HepG2 (cell line): ENCODE results near the gene HENMT1. TPM values are rescaled to one million over a fixed set of nuclear protein-coding genes. Genes with fewer than 3 reads are reported as not detected.

Experiments used
- ATAC-seq: fragments of 200-7000 bp; cut with Tn5 transposase; 3 replicates; pipeline ENCODE4 v1.9.1; 2020; ENCODE audit warnings: mild to moderate bottlenecking, moderate library complexity
- BruUV-seq: library from RNA; stranded (reverse); fragments of 400-500 nt; replicated peaks from 2 replicates; lab custom pipeline; 2021; lab: Mats Ljungman, UMichigan
- CTCF ChIA-PET: fragments of 300-600 bp; formaldehyde crosslinking; extraction: SDS; loops from one replicate; lab custom pipeline; 2021; ENCODE audit warnings: low total read pairs, inconsistent platforms, low intra/inter-chr PET ratio; lab: Yijun Ruan, JAX
- POLR2A ChIA-PET: fragments of 350-600 bp; sonication (Branson Sonifier 250); formaldehyde crosslinking; loops from one replicate; lab custom pipeline; 2020; ENCODE audit warnings: antibody characterized with exemption, inconsistent platforms; lab: Yijun Ruan, JAX
- DNase-seq: peaks from one replicate; pipeline ENCODE4 v3.0.0-alpha.2; 2015; ENCODE audit warnings: low spot score
- FAIRE-seq: peaks from 3 replicates; lab custom pipeline; 2011; peaks lifted over from hg19 to GRCh38; lab: Jason Lieb, UNC
- H2AFZ ChIP-seq: one replicate; pipeline ENCODE4 v1.6.1; 2011; ENCODE audit warnings: low read length, inconsistent platforms
- H3K27ac ChIP-seq: fragments of 300-600 bp; 3 replicates; pipeline ENCODE4 v1.8.0; 2011; ENCODE audit warnings: mixed run types, mild to moderate bottlenecking, mixed read lengths, low read length, inconsistent platforms; ENCODE audit not compliant: insufficient read depth; ENCODE audit errors: extremely low read length
- H3K27me3 ChIP-seq, 2 experiments: fragments of 200-600 bp in 1 of 2; 2 replicates in 1 of 2; 3 replicates in 1 of 2; pipeline versions ENCODE4 v1.6.0 to v1.8.0; 2011; ENCODE audit warnings: low read length in 2 of 2, mild to moderate bottlenecking in 2 of 2, moderate library complexity in 2 of 2, inconsistent platforms in 1 of 2; ENCODE audit not compliant: insufficient read depth in 2 of 2, control insufficient read depth in 1 of 2
- H3K36me3 ChIP-seq, 2 experiments: fragments of 200-600 bp in 1 of 2; replicated peaks in 1 of 2; 2 replicates in 1 of 2; 3 replicates in 1 of 2; pipeline versions ENCODE4 v1.5.1 to v1.8.0; 2011; ENCODE audit warnings: low read length in 2 of 2, inconsistent platforms in 1 of 2; ENCODE audit not compliant: insufficient read depth in 2 of 2, control insufficient read depth in 1 of 2
- H3K4me1 ChIP-seq: 2 replicates; pipeline ENCODE4 v1.5.1; 2012; ENCODE audit warnings: low read length, inconsistent platforms; ENCODE audit not compliant: insufficient read depth
- H3K4me2 ChIP-seq: 2 replicates; pipeline ENCODE4 v1.6.0; 2011; ENCODE audit warnings: low read depth, low read length, inconsistent platforms
- H3K4me3 ChIP-seq, 3 experiments: fragments of 200-600 bp in 1 of 3; sonication (generic), shearing (Covaris generic) in 1 of 3; replicated peaks in 1 of 3; 2 replicates each; pipeline ENCODE4 v1.5.1; 2011 to 2016; ENCODE audit warnings: low read length in 3 of 3, inconsistent platforms in 2 of 3, low read depth in 2 of 3, mild to moderate bottlenecking in 2 of 3, control low read depth in 1 of 3, mixed read lengths in 1 of 3; ENCODE audit not compliant: insufficient read depth in 1 of 3
- H3K79me2 ChIP-seq: one replicate; pipeline ENCODE4 v1.6.1; 2011; ENCODE audit warnings: low read length, inconsistent platforms; ENCODE audit not compliant: insufficient read depth
- H3K9ac ChIP-seq: 2 replicates; pipeline ENCODE4 v1.6.0; 2011; ENCODE audit warnings: mild to moderate bottlenecking, low read depth, low read length, inconsistent platforms; ENCODE audit not compliant: insufficient read depth
- H3K9me3 ChIP-seq: 2 replicates; pipeline ENCODE4 v1.5.1; 2012; ENCODE audit warnings: mild to moderate bottlenecking, low read length
- H4K20me1 ChIP-seq: 2 replicates; pipeline ENCODE4 v1.6.0; 2011; ENCODE audit warnings: inconsistent platforms, mild to moderate bottlenecking, low read length, moderate library complexity; ENCODE audit not compliant: insufficient read depth
- ISX ChIP-seq: sonication (generic); formaldehyde crosslinking; conservative IDR thresholded peaks from 2 replicates; pipeline ENCODE4 v1.5.0; 2020; ENCODE audit warnings: missing genetic modification reagents
- TBX2 ChIP-seq: sonication (generic); formaldehyde crosslinking; IDR thresholded peaks from 2 replicates; pipeline ENCODE4 v1.5.0; 2020; ENCODE audit warnings: missing genetic modification reagents, mild to moderate bottlenecking, borderline replicate concordance
- ZBTB20 ChIP-seq: sonication (generic); formaldehyde crosslinking; IDR thresholded peaks from 2 replicates; pipeline ENCODE4 v1.8.1; 2023; ENCODE audit warnings: missing genetic modification reagents, low read depth, mild to moderate bottlenecking, borderline replicate concordance
- ZNF329 ChIP-seq: sonication (generic); formaldehyde crosslinking; IDR thresholded peaks from 2 replicates; pipeline ENCODE4 v1.9.0; 2021; ENCODE audit warnings: low read depth, mild to moderate bottlenecking, missing genetic modification reagents
- ZNF879 ChIP-seq: sonication (generic); formaldehyde crosslinking; IDR thresholded peaks from 2 replicates; pipeline ENCODE4 v1.8.1; 2023; ENCODE audit warnings: missing genetic modification reagents
- WGBS: methylation state at CpG from one replicate; pipeline ENCODE4 v1.1.6; 2017; ENCODE audit warnings: low lambda C conversion rate; 5-methylcytosine and 5-hydroxymethylcytosine counted together
- in situ Hi-C: cut with HindIII; loops from 2 replicates; pipeline ENCODE4 v1.10.0; 2017; ENCODE audit warnings: low pct_unique_long_range_greater_than_20kb; ENCODE audit not compliant: extremely low pct_ligation_motif_present
- intact Hi-C: fragments of 100-400 bp; cut with micrococcal nuclease; formaldehyde crosslinking; loops from one replicate; pipeline ENCODE4 v1.10.0; 2022; ENCODE audit not compliant: unreplicated experiment
- polyA plus RNA-seq, 8 experiments: library from polyadenylated mRNA; depleted of rRNA in 3 of 8; stranded (reverse) in 7 of 8; unstranded in 1 of 8; fragments of >200 nt; fragmentation: Illumina TruSeq in 4 of 8; extraction: Trizol in 4 of 8; gene quantifications; 2 replicates each; pipeline versions ENCODE4 v1.2.1 to v1.2.3, GENCODE V29; 2011 to 2016; ENCODE audit warnings: low read depth in 4 of 8, missing spikeins in 1 of 8, mixed read lengths in 1 of 8; ENCODE audit not compliant: insufficient read depth in 1 of 8
- total RNA-seq, 5 experiments: library from RNA; depleted of rRNA; stranded (reverse); fragments of >200 nt; fragmentation: Illumina TruSeq; extraction: Trizol; gene quantifications; 2 replicates each; pipeline ENCODE4 v1.2.3, GENCODE V29; 2016; ENCODE audit warnings: low read depth in 1 of 5
- TF ChIP-seq, protein P1 (sequence below): IDR thresholded peaks from 2 replicates; pipeline ENCODE4 v1.6.1; 2016; ENCODE audit warnings: low read depth, control low read depth
- TF ChIP-seq, protein P2 (sequence below): IDR thresholded peaks from 2 replicates; pipeline ENCODE4 v1.4.0; 2020; ENCODE audit warnings: mild to moderate bottlenecking, missing genetic modification reagents
- TF ChIP-seq, protein P3 (sequence below): sonication (generic); formaldehyde crosslinking; IDR thresholded peaks from 2 replicates; pipeline ENCODE4 v1.5.0; 2020; ENCODE audit warnings: missing genetic modification reagents

HENMT1 gene
- total and polyA plus RNA-seq, 2 of the 13 experiments (the other 11 are each of a cell fraction or from before 2014, with no cell fraction given): not detected

DNA sequence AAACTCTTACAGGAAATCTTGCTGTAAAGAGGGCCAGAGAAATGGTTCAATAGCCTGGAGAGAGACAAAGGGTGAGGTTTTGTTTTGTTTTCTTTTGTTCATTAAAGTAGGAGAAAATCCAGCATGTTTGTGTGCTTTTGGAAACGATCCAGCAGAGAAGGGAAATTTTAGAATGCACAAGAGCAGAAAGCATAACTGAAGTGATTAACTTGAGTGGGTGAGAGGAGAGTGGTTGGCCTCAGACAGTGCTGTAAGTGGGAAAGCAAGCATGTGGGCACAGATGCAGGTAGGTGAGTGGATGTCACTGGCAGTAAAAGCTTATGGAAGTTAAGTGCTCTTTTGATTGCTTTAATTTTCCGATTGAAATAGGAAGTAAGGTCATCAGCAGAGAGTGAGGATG is 50.8 kb downstream of the HENMT1 start:
- DNase-seq: no peak
- Histone ChIP-seq H3K9ac (no peak overlapping the region), H3K36me3 (no peaks in the 10 kb centered on the region), H3K27me3 (no peaks in the 10 kb centered on the region), H3K79me2 (no peaks in the 10 kb centered on the region), H3K4me2 (no peak overlapping the region), H3K9me3 (no peaks in the 10 kb centered on the region), H4K20me1 (no peaks in the 10 kb centered on the region), H3K4me1 (no peaks in the 10 kb centered on the region), H2AFZ (no peak overlapping the region), H3K27ac (no peak overlapping the region), H3K4me3 (no peak overlapping the region)
- FAIRE-seq: no peak
- 34% methylated on average over 2 of the region's 2 CpGs for WGBS
- POLR2A ChIA-PET: no interaction called here
- in situ Hi-C loops: no loop called here
- TF ChIP-seq, protein P1, sequence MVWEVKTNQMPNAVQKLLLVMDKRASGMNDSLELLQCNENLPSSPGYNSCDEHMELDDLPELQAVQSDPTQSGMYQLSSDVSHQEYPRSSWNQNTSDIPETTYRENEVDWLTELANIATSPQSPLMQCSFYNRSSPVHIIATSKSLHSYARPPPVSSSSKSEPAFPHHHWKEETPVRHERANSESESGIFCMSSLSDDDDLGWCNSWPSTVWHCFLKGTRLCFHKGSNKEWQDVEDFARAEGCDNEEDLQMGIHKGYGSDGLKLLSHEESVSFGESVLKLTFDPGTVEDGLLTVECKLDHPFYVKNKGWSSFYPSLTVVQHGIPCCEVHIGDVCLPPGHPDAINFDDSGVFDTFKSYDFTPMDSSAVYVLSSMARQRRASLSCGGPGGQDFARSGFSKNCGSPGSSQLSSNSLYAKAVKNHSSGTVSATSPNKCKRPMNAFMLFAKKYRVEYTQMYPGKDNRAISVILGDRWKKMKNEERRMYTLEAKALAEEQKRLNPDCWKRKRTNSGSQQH (CRISPR knock-in tag): no peak
- TF ChIP-seq ISX (CRISPR knock-in tag): no peak
- no peak for TF ChIP-seq ZNF329
- TF ChIP-seq, protein P2, sequence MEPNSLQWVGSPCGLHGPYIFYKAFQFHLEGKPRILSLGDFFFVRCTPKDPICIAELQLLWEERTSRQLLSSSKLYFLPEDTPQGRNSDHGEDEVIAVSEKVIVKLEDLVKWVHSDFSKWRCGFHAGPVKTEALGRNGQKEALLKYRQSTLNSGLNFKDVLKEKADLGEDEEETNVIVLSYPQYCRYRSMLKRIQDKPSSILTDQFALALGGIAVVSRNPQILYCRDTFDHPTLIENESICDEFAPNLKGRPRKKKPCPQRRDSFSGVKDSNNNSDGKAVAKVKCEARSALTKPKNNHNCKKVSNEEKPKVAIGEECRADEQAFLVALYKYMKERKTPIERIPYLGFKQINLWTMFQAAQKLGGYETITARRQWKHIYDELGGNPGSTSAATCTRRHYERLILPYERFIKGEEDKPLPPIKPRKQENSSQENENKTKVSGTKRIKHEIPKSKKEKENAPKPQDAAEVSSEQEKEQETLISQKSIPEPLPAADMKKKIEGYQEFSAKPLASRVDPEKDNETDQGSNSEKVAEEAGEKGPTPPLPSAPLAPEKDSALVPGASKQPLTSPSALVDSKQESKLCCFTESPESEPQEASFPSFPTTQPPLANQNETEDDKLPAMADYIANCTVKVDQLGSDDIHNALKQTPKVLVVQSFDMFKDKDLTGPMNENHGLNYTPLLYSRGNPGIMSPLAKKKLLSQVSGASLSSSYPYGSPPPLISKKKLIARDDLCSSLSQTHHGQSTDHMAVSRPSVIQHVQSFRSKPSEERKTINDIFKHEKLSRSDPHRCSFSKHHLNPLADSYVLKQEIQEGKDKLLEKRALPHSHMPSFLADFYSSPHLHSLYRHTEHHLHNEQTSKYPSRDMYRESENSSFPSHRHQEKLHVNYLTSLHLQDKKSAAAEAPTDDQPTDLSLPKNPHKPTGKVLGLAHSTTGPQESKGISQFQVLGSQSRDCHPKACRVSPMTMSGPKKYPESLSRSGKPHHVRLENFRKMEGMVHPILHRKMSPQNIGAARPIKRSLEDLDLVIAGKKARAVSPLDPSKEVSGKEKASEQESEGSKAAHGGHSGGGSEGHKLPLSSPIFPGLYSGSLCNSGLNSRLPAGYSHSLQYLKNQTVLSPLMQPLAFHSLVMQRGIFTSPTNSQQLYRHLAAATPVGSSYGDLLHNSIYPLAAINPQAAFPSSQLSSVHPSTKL (CRISPR knock-in tag): no peak
- no peak for TF ChIP-seq TBX2 (CRISPR knock-in tag)
- no peak for TF ChIP-seq ZBTB20
- TF ChIP-seq, protein P3, sequence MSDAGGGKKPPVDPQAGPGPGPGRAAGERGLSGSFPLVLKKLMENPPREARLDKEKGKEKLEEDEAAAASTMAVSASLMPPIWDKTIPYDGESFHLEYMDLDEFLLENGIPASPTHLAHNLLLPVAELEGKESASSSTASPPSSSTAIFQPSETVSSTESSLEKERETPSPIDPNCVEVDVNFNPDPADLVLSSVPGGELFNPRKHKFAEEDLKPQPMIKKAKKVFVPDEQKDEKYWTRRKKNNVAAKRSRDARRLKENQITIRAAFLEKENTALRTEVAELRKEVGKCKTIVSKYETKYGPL (CRISPR knock-in tag): no peak
- TF ChIP-seq ZNF879: no peak
- no peak for ATAC-seq
- CTCF ChIA-PET: no interaction called here
- intact Hi-C loops: no loop called here
- no TSS peak for BruUV-seq
